Stomach (tissue), 9 donors: ENCODE measurements around the gene EPN2. TPM values are rescaled to one million over a fixed set of nuclear protein-coding genes. Genes with fewer than 3 reads are reported as not detected.

Experiments used
- DNase-seq, 2 donors: peaks; one replicate each; pipeline versions ENCODE4 v3.0.0 to v3.0.0-alpha.2; 2013 to 2019
- H3K27ac ChIP-seq, 5 donors: fragments of 200-600 bp in 4 of 5; sonication (generic) in 4 of 5; one replicate each; pipeline ENCODE4 v1.5.1; 2013 to 2019; ENCODE audit warnings: mild to moderate bottlenecking in 1 of 5, moderate library complexity in 1 of 5
- H3K27me3 ChIP-seq, 3 donors: fragments of 200-600 bp; sonication (generic); one replicate each; pipeline ENCODE4 v1.5.1; 2017 to 2019; ENCODE audit warnings: mixed run types in 1 of 3
- H3K36me3 ChIP-seq, 4 donors: fragments of 200-600 bp; sonication (generic); 1 replicate in 3 of 4; 2 replicates in 1 of 4; pipeline ENCODE4 v1.5.1; 2016 to 2019
- H3K4me1 ChIP-seq, 4 donors: fragments of 200-600 bp; sonication (generic); one replicate each; pipeline ENCODE4 v1.5.1; 2016 to 2019
- H3K4me3 ChIP-seq, 4 donors: fragments of 200-600 bp; sonication (generic) in 3 of 4; one replicate each; pipeline ENCODE4 v1.5.1; 2016 to 2019; ENCODE audit warnings: mild to moderate bottlenecking in 1 of 4
- H3K9me3 ChIP-seq, 4 donors: fragments of 200-600 bp; sonication (generic); one replicate each; pipeline ENCODE4 v1.5.1; 2016 to 2019
- CTCF ChIP-seq, 7 experiments: fragments of 450-650 bp in 4 of 7; fragments of 200-600 bp in 3 of 7; sonication (generic) in 3 of 7; IDR thresholded peaks; one replicate each; pipeline ENCODE4 v1.5.1; 2016 to 2019; ENCODE audit warnings: antibody characterized with exemption in 7 of 7, control low read depth in 2 of 7, mild to moderate bottlenecking in 1 of 7
- EP300 ChIP-seq: sonication (generic); formaldehyde crosslinking; IDR thresholded peaks from one replicate; pipeline ENCODE4 v1.6.1; 2017; ENCODE audit warnings: antibody characterized with exemption
- POLR2A ChIP-seq, 4 donors: fragments of 450-650 bp; IDR thresholded peaks; one replicate each; pipeline ENCODE4 v1.6.1; 2016; ENCODE audit warnings: antibody characterized with exemption in 4 of 4, control low read depth in 2 of 4, mild to moderate bottlenecking in 1 of 4, moderate library complexity in 1 of 4
- POLR2AphosphoS5 ChIP-seq, 3 donors: sonication (generic); formaldehyde crosslinking; IDR thresholded peaks; one replicate each; pipeline ENCODE4 v1.6.1; 2016; ENCODE audit warnings: antibody characterized with exemption in 3 of 3
- WGBS, 5 donors: extraction: QIAGEN DNeasy Blood & Tissue Kit in 3 of 5; methylation state at CpG; one replicate each; pipeline versions ENCODE4 v1.1.5 to v1.1.7; 2013 to 2018; 5-methylcytosine and 5-hydroxymethylcytosine counted together
- intact Hi-C: fragments of 100-400 bp; cut with DNase I; formaldehyde crosslinking; loops from one replicate; pipeline ENCODE4 v1.15.1; 2023; ENCODE audit warnings: low total_unique reads
- polyA plus RNA-seq, 3 donors: library from polyadenylated mRNA; stranded (reverse); fragments of 200-250 nt; gene quantifications; one replicate each; pipeline ENCODE4 v1.2.3, GENCODE V29; 2013
- total RNA-seq, 5 donors: library from RNA; depleted of rRNA; stranded (reverse); fragments of >200 nt; gene quantifications; one replicate each; pipeline versions ENCODE4 v1.1.0 to v1.2.3, GENCODE V29; 2014 to 2016
- donor health status: healthy with polysubstance abuse.
- donor health status: Bipolar disorder and iron deficiency.
- donor health status: healthy.

The EPN2 gene
- total and polyA plus RNA-seq, 8 donors = 10.7 to 71.9 (median 25.7) TPM

DNA sequence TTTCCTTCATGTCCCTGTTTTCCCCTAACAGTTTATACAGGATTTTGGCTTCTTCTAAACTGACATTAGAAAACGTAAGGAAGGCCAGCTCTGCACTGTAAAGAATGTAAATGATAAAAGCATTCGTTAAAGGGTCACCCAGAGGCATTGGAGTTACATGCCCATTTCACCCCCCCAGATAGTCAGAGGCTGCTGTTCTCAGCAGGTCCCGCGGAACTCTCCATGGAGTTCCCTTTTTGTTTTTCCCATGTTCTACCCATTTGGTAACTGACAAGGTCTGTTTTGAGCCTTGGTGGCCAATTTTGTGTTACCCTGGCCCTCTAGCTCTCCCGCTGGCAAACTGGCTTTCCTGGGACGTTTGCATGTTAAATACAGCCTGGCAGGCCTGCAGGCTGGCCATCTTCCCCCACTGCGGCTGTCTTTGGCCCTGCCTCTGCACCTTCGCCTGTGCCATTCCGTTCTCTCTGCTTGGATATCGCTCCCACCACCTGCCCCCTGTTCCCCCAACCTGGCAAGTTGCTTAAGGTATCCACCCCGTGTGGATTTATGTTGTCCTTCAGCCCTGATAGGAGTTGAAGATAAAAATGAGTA is 49.7 kb downstream of the EPN2 start:
- intact Hi-C loops = no loop called here
- TF ChIP-seq EP300 (no peak), POLR2A (IDR thresholded peaks at IDR 0.05) (no peak), POLR2AphosphoS5 (IDR thresholded peaks at IDR 0.05) (no peak)
- peak overlapping the region in 1 of 5 donors; percentile 31 for H3K27ac ChIP-seq
- peaks cover 34 to 89% (median 52%) of the 10 kb centered on the region in 4 donors for H3K4me1 ChIP-seq
- DNase-seq = no peak
- H3K27me3 ChIP-seq = no peaks in the 10 kb centered on the region
- no peak overlapping the region for H3K4me3 ChIP-seq
- WGBS, 5 donors = 56 to 65% (median 60%) methylated on average over 11 of the region's 11 CpGs
- peaks cover 7 to 24% (median 22%) of the 10 kb centered on the region in 4 donors for H3K36me3 ChIP-seq
- H3K9me3 ChIP-seq = no peaks in the 10 kb centered on the region

DNA sequence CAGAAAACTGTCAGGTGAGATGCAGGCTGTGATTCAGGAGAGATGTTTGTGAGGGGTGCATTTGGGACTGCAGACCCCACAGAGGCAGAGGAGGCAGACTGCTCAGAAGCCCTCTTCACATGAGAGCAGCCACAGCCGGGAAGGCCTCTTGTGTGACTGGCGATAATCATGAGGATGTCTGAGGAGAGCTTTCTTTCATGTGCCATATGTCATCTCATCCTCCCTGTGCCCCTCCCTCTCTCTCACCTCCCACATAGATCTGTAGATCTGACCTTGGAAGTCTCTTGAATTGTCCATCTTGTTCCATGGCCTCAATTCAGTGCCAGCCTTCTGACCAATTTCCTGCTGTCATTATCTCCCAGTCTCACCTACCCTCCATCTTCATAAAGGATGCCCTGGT is 50.5 kb downstream of the EPN2 start:
- DNase-seq = no peak
- intact Hi-C loops = no loop called here
- H3K4me3 ChIP-seq = no peak overlapping the region
- H3K9me3 ChIP-seq = no peaks in the 10 kb centered on the region
- no peaks in the 10 kb centered on the region for H3K27me3 ChIP-seq
- WGBS, 5 donors = 83 to 93% (median 88%) methylated on average over 2 of the region's 2 CpGs
- H3K36me3 ChIP-seq = peaks cover 6 to 21% (median 18%) of the 10 kb centered on the region in 4 donors
- peak overlapping the region in 1 of 5 donors; percentile 16 for H3K27ac ChIP-seq
- H3K4me1 ChIP-seq = peaks cover 34 to 92% (median 54%) of the 10 kb centered on the region in 4 donors
- TF ChIP-seq POLR2A (IDR thresholded peaks at IDR 0.05) = no peak
- TF ChIP-seq POLR2AphosphoS5 (IDR thresholded peaks at IDR 0.05) = no peak
- no peak for TF ChIP-seq EP300
- TF ChIP-seq CTCF (IDR thresholded peaks at IDR 0.05) = no peak

DNA sequence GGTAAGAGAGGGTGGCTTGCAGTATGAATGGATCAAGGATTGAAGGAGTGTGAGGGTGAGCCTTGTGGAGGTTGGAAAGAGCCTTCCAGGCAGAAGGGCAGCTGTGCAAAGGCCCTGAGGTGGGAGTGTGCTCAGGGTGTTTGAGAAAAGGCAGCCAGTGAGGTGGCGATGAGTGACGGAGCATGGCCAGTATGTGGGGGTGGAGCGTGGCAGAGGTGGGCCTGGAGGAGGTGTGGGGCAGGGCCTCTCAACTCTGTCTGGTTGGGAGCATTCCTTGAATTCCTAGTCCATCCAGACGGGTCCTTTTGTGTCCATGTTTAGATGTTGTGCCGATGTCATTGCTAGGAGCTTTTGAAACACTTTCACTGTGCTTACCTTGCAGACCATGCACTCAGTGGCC is 51.3 kb downstream of the EPN2 start:
- H3K27ac ChIP-seq = peak overlapping the region in 1 of 5 donors; percentile 16
- H3K9me3 ChIP-seq = no peaks in the 10 kb centered on the region
- peaks cover 31 to 88% (median 51%) of the 10 kb centered on the region in 4 donors for H3K4me1 ChIP-seq
- peaks cover 0 to 15% (median 11%) of the 10 kb centered on the region in 4 donors for H3K36me3 ChIP-seq
- DNase-seq = no peak
- H3K4me3 ChIP-seq = no peak overlapping the region
- TF ChIP-seq POLR2AphosphoS5 (IDR thresholded peaks at IDR 0.05) = no peak
- no peak for TF ChIP-seq EP300
- no peak for TF ChIP-seq CTCF (IDR thresholded peaks at IDR 0.05)
- no peak for TF ChIP-seq POLR2A (IDR thresholded peaks at IDR 0.05)
- no peaks in the 10 kb centered on the region for H3K27me3 ChIP-seq
- intact Hi-C loops = no loop called here
- WGBS, 5 donors = 85 to 91% (median 89%) methylated on average over 5 of the region's 5 CpGs

DNA sequence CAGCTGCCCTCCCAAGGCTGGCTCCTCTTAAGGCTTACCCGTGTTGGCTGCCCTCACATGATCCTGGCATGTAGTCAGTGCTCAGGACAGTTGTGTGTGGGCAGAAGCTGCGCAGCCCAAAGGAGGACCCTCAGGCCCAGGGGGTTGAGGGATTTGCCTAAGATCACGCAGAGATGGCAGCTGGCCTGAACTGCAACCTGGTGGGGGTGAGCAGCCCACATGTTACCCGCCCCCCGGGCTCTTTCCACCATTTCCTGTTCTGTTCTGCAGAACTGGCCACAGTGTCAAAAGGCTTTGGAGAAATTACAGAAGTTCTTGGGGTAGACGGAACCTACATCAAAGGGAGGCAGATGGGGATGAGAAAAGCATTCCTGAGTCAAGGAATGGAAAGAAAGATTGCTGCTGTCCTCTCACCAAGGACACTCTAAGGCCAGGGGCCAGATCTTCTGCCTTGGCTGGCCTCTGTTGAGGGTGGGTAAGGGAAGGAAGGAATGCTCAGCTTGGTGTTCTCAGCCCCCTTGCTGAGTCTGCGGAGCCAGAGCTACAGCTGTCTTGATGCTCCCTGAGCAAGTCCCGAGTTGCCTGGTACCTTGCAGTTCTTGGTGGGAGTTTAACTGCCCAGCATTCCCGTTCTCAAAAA is 53.0 kb downstream of the EPN2 start:
- TF ChIP-seq POLR2AphosphoS5 (IDR thresholded peaks at IDR 0.05) = no peak
- TF ChIP-seq EP300 = no peak
- no peak for TF ChIP-seq POLR2A (IDR thresholded peaks at IDR 0.05)
- no peak for TF ChIP-seq CTCF (IDR thresholded peaks at IDR 0.05)
- no peak overlapping the region for H3K4me3 ChIP-seq
- no peak for DNase-seq
- no peaks in the 10 kb centered on the region for H3K9me3 ChIP-seq
- WGBS, 5 donors = 55 to 77% (median 73%) methylated on average over 8 to 9 of the region's 9 CpGs
- H3K27ac ChIP-seq = peak overlapping the region in 2 of 5 donors; percentile 6 to 60
- peaks cover 0 to 10% (median 6%) of the 10 kb centered on the region in 4 donors for H3K36me3 ChIP-seq
- intact Hi-C loops = no loop called here
- no peaks in the 10 kb centered on the region for H3K27me3 ChIP-seq
- peaks cover 16 to 77% (median 37%) of the 10 kb centered on the region in 4 donors for H3K4me1 ChIP-seq
